ENCODE measurements around the gene INPP5B.
A peak's percentile ranks its signal among the peaks of the same experiment; 100 is the strongest.
"Not testable (repeated sequence)": the region's sequence is repeated elsewhere in the genome, so short reads cannot be mapped to it uniquely, and the experiment has no call there.

The INPP5B gene

DNA sequence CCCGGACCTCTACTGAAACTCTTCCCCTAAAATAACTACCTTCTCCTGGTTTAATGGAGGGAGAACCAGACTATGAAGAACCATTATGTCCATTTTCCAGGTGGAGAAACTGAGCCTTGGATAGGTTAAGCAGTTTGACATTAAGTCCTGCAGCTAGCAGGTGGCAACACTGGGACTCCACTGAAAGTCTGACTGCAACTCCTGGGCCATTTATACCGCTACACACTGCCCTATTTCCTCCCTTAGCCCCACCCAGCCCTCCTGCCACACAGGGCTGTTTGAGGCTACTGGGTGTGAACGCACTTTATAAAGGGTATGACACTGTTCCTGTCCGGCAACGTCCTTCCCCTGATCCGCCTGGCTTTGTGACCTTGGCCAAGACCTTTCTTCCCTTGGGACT is 511 bp upstream of the INPP5B start:
- no peak for DNase-seq

DNA sequence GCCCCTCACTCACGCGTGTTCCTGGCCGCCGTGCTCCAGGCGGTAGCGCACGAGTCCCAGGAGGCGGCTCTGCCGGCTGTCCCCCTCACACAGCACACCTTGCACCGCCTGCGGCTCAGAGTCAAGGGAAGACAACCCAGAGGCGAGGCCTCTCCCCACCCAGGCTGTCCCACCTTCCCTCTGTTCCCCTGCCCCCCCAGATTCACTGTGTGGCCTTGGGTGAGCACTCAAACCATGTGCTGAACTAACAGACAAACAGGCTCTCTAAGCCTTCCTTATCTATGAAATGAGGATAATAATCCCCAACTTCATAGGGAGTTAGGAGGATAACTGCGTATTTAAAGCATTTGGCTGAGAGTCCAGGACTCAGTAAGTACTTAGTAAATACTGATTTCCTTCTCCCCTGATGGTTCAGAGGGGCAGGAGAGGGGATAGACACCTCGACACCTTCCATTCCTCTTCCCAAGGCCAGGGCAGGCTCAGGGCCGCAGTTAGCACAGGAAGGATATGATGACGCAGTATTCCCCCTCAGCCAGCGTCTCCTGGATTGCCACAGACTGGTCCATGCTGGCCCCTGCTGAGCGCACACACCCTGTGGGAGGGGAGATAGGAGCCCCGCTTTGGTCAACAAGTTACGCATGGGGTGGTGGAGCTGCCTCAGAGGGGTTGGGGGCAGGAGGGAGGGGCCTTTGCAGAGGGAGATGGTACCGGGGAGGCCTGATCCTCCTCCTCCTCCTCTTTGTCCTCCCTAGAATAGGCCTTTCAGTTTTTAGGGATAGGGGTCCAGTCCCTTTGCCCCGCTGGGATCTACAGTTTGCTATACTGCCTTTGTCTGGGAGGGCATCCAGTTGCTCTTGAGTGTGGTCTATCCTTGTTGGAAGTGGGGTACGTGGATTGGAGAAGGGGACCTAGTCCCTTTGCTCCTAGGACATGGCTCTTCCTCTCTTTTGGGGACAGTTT is 830 bp downstream of the INPP5B start:
- DNase-seq = no peak

DNA sequence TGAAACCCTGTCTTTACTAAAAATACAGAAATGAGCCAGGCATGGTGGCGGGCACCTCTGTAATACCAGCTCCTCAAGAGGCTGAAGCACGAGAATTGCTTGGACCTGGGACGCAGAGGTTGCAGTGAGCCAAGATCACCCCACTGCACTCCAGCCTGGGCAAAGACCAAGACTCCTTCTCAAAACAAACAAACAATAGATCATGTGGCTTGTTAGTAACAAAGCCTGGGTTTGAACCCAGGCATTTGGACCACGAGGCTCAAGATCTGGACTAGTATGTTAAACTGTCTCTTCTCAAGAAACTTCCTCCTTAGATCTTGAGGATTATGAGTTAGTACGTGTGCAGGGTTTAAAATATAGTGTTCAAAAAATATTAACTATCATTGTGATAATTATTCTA is 1.6 kb downstream of the INPP5B start:
- no peak for DNase-seq

DNA sequence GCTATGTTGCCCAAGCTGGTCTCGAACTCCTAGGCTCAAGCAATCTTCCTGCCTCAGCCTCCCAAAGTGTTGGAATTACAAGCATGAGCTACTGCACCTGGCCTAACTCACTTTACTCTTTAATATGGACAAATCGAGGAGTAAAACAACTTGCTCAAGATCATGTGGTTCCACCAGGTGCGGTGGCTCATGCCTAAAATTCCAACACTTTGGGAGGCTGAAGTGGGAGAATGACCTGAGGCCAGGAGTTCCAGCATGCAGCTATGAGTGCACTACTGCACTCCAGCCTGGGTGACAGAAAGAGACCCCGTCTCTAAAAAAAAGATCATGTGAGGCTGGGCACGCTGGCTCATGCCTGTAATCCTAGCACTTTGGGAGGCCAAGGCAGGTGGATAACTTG is 2.0 kb downstream of the INPP5B start:
- DNase-seq = no peak

DNA sequence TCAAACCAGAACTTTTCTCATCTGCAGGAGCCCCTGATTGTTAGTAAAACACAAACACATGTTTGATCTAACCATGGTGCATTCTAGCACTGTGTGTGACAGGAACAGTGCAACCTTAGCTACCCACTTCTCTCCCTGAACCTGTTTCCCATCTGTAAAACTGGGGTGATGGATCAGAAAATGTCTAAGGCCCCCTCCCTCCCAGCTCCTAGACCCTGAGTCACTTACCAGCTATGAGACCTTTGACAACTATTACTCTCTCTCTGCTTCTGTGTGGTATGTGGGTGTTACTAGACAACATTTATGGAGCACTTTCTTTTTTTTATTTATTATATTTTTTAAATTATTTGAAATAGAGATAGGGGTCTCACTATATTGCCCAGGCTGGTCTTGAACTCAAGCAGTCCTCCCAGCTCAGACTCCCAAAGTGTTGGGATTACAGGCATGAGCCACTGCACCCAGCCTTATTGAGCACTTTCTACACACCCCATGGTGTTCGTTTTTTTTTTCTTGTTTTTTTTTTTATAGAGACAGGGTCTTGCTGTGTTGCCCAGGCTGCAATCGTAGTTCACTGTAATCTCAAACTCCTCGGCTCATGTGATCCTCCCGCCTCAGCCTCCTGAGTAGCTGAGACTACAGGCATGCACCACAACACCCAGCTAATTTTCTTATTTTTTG is 2.6 kb downstream of the INPP5B start:
- no peak for DNase-seq

DNA sequence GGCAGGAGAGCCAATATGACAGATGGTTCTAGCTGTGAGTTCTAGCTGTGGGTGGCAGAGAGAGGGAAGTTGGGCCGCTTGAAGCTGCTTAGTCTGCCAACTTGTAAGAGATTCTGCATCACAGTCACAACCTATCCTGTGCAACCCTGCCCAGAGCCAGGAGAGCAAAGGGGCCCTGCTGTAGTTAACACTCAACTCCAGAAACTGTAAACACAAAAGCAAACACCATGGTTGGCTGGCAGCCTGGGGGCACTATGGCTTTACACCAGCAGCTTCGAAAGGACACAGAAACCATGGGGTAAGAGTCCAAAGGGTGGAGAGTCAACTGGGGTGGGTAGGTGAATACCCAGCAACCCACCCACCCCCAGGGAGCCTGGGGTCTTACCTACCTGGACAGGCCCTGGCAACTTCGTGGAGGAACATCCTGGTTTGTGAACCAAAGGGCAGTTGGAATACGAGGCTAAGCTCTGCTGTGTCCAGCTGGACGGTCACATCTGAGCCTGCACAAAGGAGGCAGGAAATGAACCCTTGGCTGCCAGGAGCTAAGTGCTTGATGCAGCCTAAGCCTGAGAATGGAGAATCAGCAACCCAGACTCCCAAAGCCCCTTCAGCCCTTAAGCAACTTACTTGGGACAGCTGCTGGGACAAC is 6.4 kb downstream of the INPP5B start:
- DNase-seq = no peak

DNA sequence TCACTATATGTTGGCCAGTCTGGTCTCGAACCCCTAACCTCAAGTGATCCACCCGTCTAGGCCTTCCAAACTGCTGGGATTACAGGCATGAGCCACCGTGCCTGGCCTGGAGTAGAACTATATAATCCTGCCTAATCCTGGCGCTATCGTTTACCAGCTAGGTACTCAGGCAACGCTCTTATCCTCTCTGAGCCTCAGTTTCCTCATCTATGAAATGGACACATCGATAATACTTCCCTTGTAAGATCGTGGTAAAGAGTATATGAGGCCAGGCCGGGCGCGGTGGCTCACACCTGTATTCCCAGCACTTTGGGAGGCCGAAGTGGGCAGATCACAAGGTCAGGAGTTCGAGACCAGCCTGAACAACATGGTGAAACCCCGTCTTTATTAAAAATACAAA is 10.1 kb downstream of the INPP5B start:
- not testable (repeated sequence) for DNase-seq

DNA sequence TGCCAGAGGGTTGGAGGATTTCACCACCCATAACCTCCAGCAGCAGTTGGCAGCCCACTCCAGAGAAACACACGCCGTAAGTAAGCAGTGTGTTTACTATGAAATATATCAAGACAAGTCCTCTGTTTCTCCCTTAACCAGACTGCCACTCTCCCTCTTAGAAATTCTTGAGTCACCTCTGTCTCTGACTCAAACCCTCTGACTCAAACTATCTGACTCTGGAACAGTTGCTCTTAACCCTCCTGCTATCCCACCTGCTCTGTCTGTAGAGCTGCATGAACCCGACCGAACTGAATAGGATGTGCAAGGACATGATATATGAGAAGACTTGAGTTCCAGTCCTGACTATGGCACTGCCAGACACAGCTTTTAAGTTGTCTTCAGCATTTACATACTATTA is 14.1 kb downstream of the INPP5B start:
- DNase-seq = no peak

DNA sequence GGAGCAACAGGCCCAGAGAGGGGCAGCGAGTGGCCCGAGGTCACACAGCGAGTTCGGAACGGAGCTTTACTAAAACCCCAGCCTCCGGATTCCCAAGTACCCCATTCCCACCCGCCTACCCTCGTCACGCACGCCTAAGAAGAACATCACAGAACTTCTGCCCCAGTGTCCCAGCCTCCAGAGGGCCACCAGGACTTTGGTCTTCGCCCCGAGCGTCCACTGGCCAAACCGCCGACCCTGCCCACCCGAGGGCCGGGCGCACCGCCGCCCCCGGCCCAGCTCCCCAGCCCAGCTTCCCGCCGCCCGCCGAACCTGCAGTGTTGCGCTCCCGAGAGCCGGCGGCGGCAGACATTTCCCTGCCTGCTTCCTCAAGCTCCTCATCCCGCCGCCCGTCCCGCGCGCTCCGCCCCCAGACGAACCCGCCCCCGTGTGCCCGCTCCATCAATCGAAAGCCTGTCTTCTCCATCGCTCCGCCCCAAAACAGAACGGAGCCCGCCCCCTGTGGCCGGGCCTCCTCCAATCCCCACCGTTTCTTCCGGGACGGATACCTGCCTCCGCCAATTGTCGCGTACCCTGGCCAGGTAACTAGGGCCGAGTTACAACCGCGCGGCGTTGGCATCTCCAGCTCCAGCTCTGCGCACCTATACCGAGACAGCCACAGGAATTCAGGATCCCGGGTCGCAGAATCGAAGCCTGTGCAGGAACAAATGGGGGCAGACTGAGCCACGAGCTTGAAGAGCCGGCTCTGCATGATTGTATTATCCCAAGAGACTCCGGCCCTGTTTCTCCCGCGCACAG is 15.3 kb downstream of the INPP5B start:
- peak; percentile 97 for DNase-seq

DNA sequence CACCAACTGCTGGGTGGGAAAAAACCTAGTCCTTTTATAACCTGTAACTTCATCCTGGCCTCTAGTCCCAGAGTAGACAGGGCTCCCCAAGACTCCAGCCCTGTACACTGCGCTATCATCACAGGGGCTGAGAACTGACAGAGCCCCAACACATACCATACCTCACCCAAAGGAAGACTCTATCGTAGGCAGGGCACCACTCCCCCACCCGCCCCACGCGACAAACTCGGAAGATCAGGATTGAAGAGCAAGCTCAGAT is 15.8 kb downstream of the INPP5B start:
- no peak for DNase-seq

DNA sequence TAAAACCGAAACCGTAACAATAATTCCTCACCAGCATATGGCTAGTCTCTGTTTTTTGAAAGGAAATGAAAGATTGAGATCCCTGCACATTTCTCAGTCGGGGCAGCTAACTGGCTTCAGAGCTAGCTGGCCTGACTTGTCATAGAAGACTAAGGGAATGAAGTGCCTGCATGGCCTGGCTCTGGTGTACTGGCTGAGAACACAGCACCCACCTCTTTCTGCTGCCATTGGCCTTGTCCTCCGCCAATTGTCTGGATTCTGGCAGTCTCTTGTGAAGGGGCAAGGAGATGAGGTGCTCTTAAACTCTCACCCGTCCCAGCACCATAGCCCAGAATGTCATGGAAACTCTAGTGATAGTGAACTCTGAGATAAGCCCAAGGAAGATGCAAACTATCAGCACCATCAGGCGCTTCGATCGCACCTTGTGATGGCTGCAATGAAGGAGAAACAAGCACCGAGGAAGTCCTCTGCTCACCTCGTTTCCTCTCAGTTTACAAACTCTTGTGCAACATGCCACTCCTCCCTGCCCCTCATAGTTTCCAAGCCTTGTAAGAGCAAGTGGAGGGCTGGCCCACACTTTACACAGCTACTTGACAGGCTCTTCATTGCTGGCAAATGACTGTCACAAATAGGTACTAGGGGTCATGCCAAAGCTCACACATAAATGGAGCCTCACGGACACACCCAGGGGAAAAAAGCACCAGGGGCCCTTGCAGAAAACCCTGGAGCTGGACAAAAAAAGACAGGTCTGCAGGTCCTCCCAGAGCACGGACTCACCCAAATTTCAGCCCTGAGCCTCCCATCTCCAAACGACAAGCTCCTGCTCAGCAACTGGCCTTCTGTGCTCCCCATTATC is 16.4 kb downstream of the INPP5B start:
- no peak for DNase-seq

DNA sequence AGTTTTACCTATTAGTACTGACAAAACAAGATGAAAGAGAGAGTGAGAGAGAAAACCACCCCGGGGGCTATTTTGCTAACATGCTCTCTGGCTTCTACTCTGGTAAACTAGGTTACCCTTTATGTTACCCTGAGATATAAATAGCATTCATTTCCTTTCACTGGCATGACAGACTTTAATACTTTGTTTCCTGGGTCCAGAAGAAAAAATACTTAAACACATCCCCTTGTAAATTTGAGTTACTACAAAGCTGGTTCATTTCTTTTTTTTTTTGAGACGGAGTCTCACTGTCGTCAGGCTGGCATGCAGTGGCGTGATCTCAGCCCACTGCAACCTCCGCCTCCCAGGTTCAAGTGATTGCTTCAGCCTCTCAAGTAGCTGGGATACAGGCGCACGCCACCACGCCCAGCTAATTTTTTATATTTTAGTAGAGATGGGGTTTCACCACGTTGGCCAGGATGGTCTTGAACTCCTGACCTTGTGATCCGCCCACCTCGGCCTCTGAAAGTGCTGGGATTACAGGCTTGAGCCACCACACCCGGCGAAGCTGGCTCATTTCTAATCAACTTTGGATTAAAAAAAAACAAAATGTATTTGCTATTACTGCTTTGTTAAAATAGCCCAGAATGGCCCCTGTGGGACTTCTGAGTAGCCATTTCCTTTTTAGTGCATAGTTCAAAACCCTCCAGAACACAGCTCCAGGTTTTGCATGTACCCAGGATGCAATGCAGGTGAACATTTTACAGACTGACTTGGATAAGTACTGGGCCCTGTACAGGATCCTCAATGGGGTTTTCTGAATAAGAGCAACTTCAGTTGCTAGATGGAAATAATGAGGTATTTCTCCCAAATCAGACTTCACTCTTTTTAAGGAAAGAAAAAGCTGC is 20.6 kb downstream of the INPP5B start:
- no peak for DNase-seq

DNA sequence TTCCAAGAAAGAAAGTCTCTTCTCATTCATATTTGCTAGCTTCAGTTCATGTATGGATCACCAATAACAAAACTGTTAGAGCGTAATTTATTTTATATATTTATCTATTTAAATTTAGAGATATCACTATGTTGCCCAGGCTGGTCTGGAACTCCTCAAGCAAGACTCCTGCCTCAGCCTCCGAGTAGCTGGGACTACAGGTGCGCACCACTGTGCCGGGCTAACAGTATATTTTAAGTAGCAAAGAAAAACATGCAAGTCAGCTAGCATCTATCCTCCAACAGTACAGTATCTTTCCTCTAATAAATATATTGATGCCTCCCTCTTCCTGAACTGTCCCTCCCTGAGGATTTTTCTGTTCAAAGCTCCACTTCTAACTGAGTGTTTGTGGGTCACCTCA is 21.5 kb downstream of the INPP5B start:
- DNase-seq = no peak

DNA sequence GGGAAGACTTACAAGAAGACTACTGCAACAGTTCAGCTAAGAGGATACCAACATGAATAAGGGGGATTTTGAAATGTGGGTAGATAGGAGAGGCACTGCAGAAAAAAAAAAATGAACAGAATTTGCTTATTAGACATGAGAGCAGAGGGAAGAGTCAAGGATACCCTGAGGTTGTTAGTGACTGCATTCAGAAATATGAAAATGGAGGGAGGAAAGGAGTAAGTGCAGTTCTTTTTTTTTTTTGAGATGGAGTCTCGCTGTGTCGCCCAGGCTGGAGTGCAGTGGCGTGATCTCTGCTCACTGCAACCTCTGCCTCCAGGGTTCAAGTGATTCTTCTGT is 23.3 kb downstream of the INPP5B start:
- no peak for DNase-seq

DNA sequence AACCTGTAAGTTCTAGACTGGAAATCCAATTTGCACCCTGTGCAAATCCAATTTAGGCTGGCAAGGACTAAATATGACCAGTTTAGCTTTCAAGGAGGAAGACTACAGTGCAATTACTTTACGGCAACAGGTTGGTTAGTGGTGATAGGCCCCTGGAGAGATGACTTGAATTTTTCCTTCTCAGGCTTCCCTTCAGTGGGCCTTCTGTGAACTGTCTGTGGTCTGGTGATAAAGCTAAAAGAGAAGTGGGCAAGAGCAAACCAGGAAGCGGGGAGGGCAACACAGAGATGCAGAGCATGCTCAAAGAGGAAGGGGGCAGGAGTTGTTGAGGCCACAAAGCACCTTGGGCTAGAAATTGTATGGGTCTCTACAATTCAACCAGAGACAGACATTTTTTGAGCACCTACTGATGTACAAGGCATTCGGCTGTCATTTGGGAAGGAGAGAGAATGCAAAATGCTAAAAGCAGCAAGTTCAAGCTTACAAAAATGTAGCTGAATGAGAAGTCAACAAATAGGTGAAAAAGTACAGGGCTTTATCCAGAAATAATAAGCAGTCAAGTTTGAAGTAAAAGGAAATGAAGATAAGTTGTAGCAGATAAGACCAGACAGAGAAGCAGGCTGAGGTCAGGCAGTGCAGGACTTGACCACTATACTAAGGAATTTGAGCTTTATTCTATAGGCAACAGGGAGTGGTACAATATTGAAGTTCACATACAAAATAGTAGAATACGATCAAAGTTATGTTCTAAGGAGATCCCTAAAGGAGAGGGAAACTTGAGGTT is 23.9 kb downstream of the INPP5B start:
- no peak for DNase-seq

DNA sequence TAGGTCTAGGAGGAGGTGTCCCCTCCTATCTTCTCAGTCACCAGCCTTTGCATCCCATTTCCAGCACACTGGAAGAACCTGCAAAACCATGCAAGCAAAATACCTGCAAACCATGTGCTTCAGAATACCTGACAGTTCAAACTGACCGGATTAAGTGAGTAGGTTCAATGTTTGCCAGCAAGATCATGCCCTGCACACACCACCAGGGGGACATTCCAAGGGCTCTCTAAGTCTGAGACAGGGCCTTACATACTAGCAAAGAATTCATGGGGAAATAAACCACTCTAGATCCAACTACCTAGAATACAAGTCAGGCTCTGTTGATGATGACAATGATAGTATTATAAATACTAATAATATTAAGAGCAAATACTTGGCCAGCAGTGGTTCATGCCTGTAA is 27.6 kb downstream of the INPP5B start:
- no peak for DNase-seq

DNA sequence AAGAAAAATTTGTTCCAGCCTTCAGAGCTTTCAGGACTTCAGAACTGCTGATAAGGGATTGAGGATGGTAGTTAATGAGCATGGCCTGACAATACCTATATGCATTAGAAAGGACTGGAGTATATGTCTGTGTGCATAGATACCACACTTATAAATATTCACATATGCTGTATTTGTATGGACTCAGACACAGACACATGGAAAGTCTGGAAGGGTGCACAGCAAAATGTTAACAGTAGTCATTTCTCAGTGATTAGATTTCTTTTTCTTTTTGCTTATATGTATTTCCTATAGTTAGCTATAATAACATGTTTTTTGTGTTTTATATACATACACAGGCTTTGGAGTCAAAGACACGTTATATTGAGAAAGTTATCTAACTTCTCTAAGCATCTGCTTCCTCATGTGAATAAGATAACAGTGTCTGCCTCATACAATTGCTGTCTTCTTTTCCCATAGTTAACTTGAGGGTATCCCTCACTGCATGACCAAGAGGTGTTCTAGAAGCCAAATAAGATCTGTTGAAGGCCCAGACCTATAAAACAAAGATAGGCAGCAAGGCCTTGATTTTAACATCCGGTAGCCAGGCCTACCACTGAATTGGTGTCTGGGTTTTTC is 31.3 kb downstream of the INPP5B start:
- no peak for DNase-seq

DNA sequence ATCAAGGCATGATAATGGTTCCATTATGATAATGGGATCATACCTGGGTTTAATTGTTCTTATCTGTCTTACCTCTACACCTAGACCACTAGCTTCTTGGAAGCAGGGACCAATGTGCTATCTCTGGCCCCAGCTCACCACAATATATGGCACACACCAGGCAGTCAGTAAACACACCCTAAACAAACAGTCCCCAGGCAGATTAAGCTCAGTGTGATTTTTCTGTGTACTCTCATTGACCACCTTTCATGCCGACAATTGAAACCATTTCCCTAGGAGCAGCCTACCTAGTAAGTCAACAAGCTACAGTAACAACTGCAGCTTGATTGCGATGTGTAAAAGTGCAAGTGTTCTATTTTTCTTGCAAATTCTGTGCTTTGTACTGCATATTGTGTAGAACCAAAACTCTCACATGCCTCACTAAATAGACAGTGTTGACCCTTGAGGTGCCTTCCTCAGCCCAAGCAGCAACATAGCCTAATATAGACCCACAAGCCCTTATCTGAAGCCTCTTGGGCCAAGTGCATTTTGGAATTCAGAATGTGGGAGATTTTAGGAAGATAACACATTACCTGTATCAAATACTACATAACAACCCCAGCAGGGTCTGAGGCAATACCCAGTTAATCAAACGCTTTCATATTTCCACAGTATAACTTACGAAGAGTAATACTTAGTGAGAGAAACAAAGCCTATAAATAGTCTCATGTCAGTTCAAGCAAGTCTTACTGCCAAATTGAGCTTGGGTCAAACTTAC is 32.0 kb downstream of the INPP5B start:
- DNase-seq = no peak

DNA sequence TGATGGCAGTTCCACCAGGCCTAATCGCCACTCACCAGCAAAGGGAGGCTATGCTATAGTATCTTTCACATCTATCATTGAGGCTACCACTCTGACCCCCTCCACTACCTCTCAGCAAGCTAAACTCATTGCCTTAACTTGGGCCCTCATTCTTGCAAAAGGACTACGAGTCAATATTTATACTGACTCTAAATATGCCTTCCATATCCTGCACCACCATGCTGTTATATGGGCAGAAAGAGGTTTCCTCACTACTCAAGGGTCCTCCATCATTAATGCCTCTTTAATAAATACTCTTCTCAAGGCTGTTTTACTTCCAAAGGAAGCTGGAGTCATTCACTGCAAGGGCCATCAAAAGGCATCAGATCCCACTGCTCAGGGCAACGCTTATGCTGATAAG is 35.4 kb downstream of the INPP5B start:
- not testable (repeated sequence) for DNase-seq

Measured in activated CD4-positive, CD25-positive, alpha-beta regulatory T cell treated with anti-CD3 and anti-CD28 coated beads, Interleukin-2, amount 50 U/mL, for 72 hours (primary cell).